Activated CD4-positive, alpha-beta T cell treated with anti-CD3 and anti-CD28 coated beads, Interleukin-2, amount 50 U/mL, for 16 hours (primary cell): ENCODE results near the gene SPINK9.
"Not testable (repeated sequence)": the region's sequence is repeated elsewhere in the genome, so short reads cannot be mapped to it uniquely, and the experiment has no call there.

Experiments
- DNase-seq: peaks from one replicate; pipeline ENCODE4 v3.0.0-alpha.2; 2020

Gene SPINK9

GRCh38 chr5:148335259-148335658 is at the start of gene SPINK9:
SPINK9 (plus strand) TSS chr5:148335559; CDS start chr5:148335614, 55 bp downstream.
- no peak for DNase-seq

DNA sequence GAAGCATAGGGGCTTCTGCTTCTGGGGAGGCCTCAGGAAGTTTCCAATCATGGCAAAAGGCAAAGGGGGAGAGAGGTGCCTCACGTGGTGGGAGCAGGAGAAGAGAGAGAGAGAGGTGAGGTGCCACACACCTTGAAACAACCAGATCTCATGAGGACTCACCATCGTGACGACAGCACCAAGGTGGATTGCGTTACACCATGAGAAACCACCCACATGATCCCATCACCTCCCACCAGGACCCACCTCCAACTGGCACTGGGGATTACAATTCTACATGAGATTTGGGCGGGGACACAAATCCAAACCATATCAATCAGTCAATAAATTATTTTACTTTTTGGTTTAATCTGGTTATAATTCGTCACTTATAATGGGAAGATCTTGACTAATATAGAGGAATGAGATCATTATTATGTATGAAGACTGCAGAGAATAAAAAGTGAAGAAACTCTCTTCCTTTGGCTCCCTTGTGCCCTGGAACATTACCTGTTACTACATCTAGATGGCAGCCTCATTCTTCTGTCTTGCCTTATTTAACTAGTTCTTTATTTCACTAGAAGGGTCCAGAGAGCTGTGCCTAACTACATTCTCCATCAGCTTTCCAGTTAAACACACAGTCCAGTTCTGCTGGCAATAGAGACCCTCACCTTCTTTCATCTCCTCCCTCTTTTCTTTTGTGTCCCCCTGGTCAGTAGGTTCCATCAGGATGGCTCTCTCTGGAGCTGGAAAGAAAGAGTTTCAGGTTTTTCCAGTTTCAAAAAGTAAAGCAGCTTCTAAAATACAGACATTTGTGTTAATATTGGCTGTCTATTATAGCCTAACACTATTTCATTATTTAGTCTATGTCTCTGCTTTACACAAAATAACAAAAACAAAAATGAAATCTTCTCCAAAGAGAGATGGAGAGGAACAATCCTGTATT is 44.8 kb upstream of the SPINK9 start:
- DNase-seq = no peak

DNA sequence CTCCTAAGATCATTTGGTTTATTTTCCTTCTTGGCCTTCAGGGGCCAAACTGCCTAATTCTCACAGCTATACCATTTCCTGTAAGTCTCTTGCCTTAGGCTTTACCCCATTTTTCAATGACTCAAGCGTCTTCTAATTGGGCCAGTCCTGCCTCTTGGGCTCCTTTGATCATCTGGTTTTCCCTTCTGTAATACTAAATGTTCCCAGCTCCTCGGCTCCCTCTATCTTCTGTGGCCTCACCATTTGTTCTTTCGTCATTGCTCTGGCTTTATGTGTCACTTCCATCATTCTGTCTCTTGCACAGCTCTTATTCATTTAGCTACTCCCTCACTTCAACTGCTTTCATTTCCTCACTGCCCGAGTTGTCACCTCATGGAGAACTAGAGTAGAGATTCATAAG is 37.6 kb upstream of the SPINK9 start:
- DNase-seq = no peak

GRCh38 chr5:148306446-148306845 is 28.9 kb upstream of the SPINK9 start:
- no peak for DNase-seq

DNA sequence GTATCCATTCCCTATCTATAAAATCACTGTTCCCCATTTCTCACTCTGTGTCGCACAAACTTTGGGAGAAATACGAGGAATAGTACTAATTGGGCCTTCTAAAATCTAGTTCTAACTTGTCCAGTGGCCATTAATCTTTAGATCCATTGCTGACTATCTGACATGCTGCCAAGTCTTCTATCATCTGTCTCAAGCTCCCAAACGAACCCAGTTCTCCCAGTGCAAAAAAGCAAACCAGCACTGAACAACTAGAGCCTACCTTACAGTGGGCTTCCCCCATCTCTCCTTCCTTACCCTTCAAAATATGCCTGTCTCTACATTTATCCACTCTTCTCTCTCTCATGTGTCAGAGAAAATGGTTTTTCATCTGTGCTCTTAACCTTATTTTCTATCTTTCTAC is 26.3 kb upstream of the SPINK9 start:
- no peak for DNase-seq

DNA sequence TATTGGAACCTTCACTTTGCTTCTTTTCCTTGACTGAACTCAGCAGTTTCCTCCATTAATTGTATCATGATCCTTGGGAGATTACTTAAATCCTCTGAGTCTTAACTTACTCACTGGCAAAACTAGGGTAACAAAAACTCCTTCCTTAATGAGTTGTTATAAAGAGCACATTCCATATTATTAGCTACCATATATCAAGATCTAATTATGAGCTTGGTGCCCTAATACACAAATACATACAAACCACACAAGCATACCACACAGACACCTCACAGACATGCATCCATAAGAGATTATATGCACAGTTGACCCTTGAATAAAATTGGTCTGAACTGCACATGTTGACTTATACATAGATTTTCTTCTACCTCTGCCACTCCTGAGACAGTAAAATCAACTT is 25.6 kb upstream of the SPINK9 start:
- no peak for DNase-seq

DNA sequence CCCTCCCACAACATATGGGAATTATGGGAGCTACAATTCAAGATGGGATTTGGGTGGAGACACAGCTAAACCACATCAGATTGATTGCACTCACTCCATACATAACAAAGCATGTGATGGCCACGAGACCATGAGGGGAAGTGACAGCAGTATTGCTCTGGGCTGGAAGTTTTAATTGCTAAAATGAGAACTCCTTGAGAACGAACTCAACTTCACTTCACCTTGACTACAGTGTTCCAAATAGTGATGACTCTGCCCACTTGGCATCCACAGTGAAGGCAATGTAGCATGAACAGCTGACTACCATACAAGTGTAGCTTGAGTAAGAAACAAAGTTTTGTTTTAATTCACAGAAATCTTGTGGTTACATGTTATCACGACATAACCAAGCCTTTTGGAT is 23.9 kb upstream of the SPINK9 start:
- no peak for DNase-seq

GRCh38 chr5:148312153-148312552 is 23.2 kb upstream of the SPINK9 start, which contains the start of gene SPINK7:
SPINK7 (plus strand) TSS chr5:148312423; CDS start chr5:148312484, 61 bp downstream.
- no peak for DNase-seq

DNA sequence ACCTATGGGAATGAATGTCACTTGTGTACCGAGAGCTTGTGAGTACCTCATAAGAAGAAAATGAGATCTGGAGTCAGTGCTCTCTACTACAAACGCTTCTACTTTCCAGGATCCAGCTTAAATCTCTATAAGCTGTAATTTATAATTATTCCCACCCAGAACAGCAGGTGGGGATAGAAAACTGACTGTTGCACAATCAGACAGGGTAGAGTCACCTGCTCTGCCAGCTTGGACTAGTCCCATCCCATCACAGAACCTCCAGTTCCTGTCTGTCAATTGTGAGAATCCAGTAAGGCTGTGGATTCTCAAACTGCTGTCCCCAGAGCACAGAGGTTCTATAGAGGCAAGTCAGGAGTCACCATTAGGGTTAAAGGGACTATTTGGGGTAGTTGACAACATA is 21.2 kb upstream of the SPINK9 start:
- DNase-seq = no peak

DNA sequence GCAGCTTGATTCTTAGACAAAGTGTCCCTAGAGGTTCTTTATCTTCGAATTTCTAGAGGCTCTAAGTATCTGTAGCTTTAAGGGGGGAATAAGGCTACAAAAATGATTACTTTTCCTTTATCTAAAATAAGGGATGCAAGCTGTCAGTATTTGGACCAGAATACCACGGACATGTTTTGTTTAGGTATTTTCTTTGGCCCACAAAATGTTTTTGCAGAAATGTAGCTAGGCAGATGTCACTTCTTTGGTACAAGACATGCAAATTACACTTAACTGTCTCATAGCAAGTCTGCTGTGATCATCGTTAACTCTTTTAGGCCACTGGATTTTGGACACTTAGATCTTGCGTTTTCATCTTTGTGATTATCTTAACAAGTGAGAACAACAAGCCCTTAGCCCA is 20.6 kb upstream of the SPINK9 start:
- no peak for DNase-seq

GRCh38 chr5:148320011-148320963 is 15.1 kb upstream of the SPINK9 start:
- DNase-seq = not testable (repeated sequence)

DNA sequence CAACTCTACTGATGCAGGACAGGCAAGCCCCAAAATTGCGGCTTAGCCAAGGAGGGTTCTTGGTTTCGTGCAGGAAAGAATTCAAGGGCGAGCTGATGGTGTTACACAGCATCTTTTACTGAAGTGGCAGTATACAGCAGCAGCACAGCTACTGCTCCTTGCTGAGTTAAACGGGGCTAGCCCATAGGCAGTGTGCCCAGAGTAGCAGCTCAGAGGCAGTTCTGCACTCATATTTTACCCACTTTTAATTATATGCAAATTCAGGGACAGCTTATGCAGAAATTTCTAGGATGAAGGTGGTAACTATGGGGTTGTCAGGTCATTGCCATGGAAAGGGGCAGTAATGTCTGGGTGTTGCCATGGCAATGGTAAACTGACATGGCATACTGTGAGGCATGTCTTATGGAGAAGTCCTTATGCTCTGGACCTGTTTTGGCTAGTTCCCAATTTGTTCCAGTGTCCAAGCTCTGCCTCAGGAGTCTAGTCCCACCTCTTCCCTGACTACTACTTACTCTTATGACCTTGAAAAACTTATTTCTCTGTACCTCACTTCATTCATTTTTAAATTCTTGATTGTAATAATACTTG is 2.0 kb upstream of the SPINK9 start:
- DNase-seq = no peak

- DNase-seq = no peak
These were observed 1.5 kb downstream of the SPINK9 start for GRCh38 chr5:148336704-148337435.

- DNase-seq = no peak
These were observed 7.1 kb downstream of the SPINK9 start for GRCh38 chr5:148342371-148343045.

GRCh38 chr5:148343046-148343407 is 7.7 kb downstream of the SPINK9 start:
- no peak for DNase-seq

GRCh38 chr5:148343603-148344487 is 8.5 kb downstream of the SPINK9 start:
- DNase-seq = no peak

- DNase-seq = no peak
These were observed 12.3 kb downstream of the SPINK9 start for GRCh38 chr5:148347706-148348105.

DNA sequence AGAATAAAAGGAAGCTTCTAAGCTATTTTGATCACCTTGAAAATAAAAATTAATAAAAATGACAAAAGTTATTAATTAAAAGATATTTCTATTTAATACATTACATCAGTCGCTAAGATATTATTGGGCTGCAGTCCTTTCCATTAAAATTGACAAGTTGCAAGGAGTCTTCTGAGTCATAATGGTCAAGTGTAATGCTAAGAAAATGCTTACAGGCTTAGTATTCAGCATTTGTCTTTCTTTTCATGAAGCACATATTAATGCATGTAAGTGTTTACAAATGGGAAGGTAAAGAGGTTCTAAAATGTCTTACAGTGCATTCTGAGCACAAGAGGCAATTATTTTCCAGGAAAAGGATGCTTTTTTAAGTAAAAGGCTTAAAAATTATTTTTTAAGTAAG is 17.3 kb downstream of the SPINK9 start:
- DNase-seq = no peak

DNA sequence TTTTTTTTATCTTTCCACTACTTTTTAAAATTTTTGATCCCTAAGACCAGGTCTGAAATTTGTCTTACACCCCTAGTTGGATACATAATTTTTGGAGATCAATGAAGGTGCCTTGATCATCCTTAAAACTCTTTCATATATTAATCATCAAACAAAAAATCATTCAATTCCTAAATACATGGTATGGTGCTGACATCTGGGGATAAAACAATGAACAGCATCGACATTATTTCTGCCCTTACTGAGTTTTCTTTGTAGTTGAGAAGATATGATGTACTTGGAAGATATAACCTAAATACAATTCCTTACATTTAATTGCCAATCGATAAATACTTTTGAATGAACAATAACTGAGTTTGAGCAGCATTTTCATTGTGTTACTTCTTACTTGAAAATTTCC is 18.3 kb downstream of the SPINK9 start:
- DNase-seq = no peak

DNA sequence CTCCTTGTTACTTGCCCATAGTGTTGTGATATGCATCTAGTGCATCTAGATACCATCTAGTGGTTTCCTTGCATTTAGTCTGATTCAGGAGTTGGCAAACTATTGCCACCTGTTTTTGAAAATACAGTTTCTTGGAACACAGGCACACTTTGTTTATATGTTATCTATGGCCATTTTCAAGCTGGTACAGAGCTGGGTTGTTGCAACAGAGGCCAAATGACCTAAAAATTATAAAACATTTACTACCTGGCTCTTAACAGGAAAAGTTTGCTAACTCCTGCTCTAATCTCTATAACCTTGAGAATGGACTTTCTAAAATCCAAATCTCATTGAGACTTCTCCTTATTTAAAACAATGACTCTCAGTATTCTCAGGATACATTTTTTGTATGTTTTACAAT is 29.0 kb downstream of the SPINK9 start:
- no peak for DNase-seq

DNA sequence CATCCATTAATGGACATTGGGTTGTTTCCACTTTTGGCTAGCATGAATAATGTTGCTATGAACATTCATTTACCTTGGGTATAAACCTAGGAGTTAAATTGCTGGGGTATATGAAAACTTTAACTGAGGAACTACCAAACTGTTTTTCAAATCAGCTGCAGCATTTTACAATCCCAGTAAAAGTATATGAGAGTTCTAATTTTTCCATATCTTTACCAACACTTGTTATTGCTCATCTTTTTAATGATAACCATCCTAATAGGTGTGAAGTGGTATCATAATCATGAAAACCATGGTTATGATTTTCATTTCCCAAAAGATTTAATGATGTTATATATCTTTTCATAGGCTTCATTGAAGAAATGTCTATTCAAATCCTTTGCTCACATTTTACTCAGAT is 32.9 kb downstream of the SPINK9 start:
- DNase-seq = no peak
